Stimulated activated CD4-positive, alpha-beta T cell treated with anti-CD3 and anti-CD28 coated beads, Interleukin-1b, Interleukin-23, amount 100 ng/mL, for 24 hours (primary cell): ENCODE results near the gene BDP1.
"Not testable (repeated sequence)": the region's sequence is repeated elsewhere in the genome, so short reads cannot be mapped to it uniquely, and the experiment has no call there.

Experiments
- DNase-seq, 4 experiments: peaks; one replicate each; pipeline ENCODE4 v3.0.0-alpha.2; 2020; ENCODE audit warnings: low read depth in 4 of 4, low spot score in 1 of 4

The BDP1 gene

DNA sequence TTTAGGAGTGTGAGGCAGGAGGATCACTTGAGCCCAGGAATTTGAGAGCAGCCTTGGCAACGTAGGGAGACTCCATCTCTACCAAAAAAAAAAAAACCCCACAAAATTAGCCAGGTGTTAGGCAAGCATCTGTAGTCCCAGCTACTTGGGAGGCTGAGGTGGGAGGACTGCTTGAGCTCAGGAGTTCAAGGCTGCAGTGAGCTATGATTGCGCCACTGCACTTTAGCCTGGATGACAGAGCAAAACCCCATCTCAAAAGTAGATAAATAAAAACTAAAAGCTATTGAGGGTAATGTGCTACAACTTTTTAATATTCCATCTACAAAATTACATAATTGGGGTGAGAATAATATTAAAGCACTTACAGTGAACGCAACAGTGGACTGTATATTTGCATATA, 5.9 kb downstream of the BDP1 start:
- DNase-seq: no peak

DNA sequence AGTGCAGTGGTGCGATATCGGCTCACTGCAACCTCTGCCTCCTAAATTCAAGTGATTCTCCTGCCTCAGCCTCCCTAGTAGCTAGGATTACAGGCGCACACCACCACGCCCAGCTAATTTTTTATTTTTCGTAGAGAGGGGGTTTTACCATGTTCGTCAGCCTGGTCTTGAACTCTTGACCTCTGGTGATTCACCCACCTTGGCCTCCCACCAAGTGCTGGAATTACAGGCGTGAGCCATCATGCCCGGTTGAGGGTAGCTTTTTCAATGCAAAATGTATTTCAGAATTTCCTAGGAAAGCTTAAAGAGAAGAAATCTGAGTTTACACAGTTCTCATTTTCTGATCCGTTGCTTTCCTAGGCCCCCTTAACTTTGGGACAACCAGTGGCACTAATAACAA, 15.7 kb downstream of the BDP1 start:
- DNase-seq: no peak

DNA sequence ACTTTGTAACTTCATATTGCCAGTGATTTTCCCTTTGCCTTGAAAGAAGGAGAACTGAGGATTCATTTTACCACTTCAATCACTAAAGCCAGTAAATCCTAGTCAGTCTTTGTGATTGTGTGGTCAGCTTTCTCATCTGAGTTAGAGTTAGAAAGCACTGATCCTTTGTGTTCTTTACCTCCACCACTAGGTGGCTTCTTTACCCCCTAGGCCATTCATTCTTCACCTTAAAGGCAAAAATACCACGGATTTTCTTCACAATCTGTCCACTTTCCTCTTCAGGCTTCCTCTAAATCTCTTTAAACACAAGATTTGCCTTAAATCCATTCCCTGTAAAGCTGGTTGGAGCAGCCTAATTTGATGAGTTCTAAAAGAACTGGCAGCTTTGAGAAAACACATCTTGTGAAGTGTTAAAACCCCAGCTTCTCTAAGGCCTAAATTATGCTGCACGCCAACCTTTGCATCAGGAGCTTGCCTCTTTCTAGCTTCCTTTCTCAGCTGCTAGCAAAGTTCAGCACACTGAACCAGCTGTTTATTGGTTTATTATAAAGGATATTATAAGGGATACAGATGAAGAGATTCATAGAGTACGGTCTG, 20.4 kb downstream of the BDP1 start:
- no peak for DNase-seq

DNA sequence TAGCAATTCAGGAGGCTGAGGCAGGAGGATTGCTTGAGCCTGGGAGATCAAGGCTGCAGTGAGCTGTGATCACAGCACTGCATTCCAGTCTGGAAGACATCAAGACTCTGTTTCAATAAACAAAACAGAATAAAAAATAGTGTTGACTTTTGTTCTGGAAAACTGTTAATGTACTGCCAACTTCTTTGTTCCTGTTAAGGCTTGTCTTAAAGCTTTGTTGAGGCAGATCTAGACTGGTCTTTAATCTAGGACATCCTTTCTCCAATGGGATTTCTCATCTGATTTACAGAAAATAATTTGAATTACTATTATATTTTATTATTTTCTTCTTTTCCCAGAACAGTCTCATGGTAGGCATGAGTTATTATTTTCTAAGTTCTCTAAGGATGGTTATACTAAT, 26.0 kb downstream of the BDP1 start:
- DNase-seq: no peak

DNA sequence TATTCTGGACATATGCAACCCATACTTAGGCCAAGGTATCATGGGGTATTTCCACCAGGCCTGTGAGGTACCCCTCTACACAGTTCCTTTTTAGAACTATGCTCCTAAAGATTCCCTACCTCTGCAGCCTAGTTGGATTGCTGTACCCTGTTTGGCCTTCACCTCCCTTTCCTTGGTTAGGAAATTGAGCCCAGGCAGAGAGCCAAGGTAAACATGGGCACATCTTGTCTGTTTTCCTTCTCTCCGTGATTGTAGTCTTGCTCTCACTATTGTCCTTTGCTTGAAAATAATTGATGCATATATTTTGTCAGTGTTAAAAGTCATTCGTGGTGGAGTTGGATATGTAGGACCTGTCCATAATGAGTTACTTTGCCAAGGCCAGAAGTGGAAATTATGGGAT, 26.7 kb downstream of the BDP1 start:
- no peak for DNase-seq

DNA sequence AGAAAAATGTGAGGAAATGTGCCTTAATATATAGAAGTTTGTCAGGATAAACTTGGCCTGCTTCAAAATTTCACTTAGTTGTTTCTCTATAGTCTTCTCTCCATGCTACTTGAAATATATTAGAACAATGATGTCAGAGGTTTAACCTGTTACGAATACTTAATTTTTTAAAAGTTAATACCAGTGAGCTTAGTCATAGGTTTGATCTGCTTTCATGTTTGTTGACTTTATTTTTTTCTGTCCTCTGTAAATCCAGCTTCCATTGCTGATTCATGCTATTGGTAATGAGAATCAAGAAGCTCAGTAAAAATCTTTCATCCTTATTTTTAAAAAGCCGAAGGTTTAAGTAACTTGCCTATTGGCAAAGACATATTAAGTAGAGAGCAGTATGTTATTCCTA, 27.9 kb downstream of the BDP1 start:
- no peak for DNase-seq

DNA sequence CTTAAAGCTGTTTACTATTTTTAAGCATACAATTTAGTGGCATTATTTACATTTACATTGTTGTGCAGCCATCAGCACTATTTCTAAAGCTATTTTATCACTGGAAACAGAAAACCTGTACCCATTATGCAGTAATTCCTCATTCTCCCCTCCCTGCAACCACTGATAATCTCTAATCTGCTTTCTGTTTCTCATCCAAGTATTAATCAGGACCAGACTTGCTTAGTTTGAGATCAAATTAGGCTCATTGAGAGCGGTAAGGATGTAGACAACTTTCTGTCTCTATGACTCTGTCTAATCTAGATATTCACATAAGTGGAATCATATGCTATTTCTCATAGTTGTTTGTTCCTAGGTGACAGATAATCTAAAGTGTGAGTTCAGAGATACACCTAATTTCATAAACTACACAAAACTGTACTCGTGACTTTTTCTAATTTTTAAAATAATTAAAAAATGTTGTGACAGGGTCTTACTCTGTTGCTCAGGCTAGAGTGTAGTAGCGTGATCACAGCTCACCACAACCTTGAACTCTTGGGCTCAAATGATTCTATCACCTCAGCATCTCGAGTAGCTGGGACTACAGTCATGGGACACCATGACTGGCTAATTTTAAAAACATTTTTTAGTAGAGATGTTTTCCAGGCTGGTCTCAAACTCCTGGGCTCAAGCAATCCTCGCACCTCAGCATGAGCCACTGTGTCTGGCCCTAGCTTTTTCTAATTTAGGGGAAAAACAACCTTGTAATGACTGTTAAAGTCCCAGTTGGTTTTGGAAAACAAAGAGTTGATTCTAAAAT, 37.6 kb downstream of the BDP1 start:
- no peak for DNase-seq

DNA sequence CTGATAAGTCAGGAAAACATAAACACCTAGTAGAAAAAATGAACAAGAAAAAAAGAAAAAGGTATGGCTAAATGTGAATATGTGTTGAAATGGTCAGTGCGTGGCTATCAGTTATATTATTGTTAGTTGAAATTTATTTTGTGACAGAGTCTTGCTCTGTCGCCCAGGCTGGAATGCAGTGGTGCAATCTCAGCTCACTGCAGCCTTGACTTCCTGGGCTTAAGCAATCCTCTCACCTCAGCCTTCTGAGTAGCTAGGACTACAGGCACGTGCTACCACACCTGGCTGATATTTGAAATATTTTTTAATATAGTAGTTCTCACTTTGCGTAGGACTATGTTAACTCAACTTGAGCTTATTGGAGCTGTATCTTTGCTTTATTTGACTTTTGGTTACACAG, 38.8 kb downstream of the BDP1 start:
- not testable (repeated sequence) for DNase-seq

DNA sequence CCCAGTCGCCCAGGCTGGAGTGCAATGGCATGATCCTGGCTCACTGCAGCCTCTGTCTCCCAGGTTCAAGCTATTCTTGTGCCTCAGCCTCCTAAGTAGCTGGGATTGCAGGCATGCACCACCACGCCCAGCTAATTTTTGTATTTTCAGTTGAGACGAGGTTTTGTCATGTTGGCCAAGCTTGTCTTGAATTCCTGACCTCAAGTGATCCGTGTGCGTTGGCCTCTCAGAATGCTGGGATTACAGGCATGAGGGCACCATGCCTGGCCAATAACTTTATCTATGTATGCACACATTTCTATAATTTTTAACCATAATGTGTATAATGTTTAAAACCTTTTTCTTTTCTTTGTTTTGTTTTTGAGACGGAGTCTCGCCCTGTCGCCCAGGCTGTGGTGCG, 43.3 kb downstream of the BDP1 start:
- DNase-seq: not testable (repeated sequence)

DNA sequence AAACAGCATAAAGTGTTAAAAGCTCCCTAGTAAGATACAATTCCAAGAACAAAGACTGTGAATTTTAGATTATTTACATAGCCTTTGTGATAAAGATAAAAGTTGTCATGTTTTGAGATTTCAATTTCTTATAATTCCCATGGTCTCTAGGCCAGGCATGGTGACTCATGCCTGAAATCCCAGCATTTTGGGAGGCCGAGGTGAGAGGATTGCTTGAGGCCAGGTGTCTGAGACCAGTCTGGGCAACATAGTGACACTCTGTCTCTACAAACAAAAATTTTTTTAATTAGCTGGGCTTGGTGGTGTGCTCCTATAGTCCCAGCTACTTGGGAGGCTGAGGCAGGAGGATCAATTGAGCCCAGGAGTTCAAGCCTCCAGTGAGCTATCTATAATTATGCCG, 48.1 kb downstream of the BDP1 start:
- no peak for DNase-seq

DNA sequence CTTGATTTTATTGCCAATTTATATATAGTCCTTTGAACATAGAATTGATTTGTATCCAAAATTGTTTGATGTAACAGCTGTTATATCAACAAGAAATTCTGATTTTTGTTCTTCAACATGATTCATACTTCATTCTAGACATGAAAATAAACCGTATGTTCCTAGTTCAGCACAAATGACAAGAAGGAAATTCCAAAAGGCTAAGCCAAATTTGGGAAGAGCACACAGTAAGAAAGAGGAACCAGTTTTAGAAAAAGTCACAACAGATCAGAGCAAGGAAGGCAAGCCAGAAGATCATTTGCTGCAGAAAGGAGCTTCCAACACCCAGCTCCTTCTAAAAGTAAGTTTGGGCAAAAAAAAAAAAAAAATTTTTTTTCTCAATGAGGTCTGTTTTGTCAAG, 66.7 kb downstream of the BDP1 start:
- no peak for DNase-seq

DNA sequence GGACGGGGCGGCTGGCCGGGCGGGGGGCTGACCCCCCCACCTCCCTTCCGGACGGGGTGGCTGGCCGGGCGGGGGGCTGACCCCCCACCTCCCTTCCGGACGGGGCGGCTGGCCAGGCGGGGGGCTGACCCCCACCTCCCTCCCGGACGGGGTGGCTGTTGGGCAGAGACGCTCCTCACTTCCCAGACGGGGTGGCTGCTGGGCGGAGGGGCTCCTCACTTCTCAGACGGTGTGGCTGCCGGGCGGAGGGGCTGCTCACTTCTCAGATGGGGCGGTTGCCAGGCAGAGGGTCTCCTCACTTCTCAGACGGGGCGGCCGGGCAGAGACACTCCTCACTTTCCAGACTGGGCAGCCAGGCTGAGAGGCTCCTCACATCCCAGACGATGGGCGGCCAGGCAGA, 70.2 kb downstream of the BDP1 start:
- not testable (repeated sequence) for DNase-seq

DNA sequence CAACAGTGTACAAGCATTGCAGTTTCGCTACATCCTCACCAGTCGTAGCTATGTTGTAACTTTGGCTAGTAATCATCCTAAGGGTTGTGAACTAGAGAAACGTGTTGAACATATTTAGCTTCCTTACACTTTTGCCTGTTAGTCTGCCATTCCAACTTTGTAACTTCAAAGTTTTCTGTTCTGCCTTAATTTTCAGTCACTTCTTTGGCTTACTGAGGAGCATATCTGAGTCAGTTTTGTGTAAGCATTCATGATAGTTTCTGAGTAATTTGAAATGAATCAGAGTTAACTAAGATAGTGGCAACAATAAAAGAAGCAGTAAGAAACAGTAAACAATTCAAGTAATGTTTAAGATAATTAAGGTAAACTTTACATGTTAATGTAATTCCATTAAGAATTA, 72.8 kb downstream of the BDP1 start:
- DNase-seq: no peak

DNA sequence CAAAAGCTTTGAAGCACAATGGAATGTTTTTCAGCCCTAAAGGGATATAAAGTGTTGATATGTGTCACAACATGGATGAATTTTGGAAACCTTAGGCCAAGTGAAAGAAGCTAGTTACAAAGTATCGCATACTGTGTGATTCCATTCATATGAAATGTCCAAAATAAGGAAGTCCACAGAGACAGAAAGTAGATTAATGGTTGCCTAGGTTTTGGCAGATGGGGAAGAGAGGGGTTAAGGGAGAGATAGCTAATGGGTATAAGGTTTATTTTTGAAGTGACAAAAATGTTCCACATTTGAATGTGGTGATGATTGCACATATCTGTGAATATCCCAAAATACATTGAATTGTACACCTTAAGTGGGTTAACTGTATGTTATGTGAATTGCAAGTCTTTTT, 74.2 kb downstream of the BDP1 start:
- DNase-seq: no peak

DNA sequence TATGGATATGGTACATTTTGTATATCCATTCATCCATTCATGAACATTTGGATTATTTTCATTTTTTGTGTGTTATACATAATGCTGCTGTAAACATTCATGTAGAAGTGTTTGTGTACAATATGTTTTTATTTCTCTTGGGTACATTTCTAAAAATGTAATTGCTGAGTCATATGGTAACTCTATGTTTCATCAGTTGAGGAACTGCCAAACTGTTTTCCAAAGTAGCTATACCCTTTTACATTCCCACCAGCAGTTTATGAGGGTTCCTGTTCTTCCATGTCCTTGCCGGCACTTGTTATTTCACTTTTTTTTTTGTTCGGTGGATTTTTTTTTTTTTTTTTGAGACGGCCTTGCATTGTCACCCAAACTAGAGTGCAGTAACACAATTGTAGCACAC, 77.7 kb downstream of the BDP1 start:
- DNase-seq: no peak

DNA sequence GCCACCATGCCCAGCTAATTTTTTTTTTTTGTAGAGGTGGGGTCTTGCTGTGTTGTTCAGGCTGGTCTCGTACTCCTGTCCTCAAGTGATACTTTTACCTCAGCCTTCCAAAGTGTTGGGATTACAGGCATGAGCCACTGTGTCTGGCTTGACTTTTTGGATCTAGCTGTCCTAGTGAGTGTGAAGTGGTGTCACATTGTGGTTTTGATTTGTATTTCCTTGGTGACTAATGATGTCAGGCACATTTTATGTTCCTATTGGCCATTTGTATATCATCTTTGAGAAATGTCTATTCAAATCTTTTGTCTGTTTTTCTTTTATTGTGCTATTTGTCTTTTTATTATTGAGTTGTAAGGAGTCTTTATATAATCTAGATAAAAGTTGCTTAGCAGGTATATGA, 78.2 kb downstream of the BDP1 start:
- no peak for DNase-seq

DNA sequence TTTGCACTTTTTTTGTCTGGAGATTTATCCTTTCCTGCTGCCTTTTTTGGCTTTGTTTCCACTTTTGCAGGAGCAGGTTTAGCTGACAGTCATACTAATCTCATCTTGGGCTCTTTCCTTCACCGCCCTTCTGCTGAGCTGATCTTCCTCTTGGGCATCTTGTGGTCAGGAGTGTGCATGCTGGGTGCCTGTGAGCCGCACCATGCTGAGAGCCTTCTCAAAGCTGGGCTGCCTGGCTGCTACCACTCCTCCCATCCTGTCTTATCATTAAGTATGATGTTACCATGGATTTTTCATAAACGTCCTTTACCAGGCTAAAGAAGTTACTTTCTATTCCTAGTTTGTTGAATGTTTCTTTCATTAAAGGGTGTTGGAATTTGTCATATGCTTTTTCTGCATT, 82.2 kb downstream of the BDP1 start:
- DNase-seq: no peak

DNA sequence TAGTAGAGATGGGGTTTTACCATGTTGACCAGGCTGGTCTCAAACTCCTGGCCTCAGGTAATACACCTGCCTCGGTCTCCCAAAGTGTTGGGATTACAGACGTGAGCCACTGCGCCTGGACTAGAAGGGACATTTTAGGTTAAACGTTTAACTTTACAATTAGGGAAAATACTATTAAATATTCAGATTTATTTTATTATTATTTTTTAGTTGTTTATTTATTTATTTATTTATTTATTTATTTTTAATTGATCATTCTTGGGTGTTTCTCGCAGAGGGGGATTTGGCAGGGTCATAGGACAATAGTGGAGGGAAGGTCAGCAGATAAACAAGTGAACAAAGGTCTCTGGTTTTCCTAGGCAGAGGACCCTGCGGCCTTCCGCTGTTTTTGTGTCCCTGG, 95.4 kb downstream of the BDP1 start:
- not testable (repeated sequence) for DNase-seq

DNA sequence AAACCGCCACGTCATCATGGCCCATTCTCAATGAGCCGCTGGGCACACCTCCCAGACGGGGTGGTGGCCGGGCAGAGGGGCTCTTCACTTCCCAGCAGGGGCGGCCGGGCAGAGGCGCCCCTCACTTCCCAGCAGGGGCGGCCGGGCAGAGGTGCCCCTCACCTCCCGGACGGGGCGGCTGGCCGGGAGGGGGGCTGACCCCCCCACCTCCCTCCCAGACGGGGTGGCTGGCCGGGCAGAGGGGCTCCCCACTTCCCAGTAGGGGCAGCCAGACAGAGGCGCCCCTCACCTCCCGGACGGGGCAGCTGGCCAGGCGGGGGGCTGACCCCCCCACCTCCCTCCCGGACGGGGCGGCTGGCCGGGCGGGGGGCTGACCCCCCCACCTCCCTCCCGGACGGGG, 96.1 kb downstream of the BDP1 start:
- DNase-seq: not testable (repeated sequence)

DNA sequence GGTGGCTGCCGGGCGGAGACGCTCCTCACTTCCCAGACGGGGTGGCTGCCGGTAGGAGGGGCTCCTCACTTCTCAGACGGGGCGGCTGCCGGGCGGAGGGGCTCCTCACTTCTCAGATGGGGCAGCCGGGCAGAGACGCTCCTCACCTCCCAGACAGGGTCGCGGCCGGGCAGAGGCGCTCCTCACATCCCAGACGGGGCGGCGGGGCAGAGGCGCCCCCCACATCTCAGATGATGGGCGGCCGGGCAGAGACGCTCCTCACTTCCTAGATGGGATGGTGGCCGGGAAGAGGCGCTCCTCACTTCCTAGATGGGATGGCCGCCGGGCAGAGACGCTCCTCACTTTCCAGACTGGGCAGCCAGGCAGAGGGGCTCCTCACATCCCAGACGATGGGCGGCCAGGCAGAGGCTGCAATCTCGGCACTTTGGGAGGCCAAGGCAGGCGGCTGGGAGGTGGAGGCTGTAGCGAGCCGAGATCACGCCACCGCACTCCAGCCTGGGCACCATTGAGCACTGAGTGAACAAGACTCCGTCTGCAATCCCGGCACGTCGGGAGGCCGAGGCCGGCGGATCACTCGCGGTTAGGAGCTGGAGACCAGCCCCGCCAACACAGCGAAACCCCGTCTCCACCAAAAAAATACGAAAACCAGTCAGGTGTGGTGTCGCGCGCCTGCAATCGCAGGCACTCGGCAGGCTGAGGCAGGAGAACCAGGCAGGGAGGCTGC, 96.7 kb downstream of the BDP1 start:
- DNase-seq: not testable (repeated sequence)

DNA sequence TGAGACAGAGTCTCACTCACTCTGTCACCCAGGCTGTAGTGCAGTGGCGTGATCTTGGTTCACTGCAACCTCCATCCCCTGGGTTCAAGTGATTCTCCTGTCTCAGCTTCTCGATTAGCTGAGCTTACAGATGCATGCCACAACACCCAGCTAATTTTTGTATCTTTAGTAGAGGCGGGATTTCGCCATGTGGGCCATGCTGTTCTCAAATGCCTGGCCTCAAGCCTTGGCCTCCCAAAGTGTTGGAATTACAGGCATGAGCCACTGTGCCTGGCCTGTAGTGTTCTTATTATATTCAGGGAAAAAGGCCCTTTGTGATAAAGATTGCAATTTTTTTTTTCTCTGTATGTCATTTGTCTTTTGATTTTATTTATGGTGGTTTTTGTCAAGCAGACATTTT, 107.7 kb downstream of the BDP1 start:
- DNase-seq: no peak

DNA sequence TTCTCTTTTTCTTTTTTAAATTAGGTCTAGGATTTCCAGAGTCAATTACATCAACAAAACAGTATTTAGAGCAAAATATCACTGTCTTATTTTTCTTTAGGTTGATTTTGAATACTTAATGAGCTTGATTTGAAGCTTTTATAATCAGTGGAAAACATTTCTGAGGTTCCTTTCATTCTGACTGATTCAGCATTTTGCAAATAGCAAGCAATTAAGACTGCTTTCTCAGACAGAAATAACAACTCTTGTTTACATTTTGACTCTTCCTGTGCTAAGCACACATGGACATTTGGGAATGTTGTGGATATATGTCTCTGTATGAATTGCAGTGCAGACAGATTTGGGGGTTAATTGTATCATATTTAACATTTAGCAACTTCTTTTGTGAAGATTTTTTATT, 109.4 kb downstream of the BDP1 start:
- no peak for DNase-seq
